ENCODE results near the gene TMEM169. TPM values are rescaled to one million over a fixed set of nuclear protein-coding genes. Genes with fewer than 3 reads are reported as not detected.

The TMEM169 gene
- polyA plus RNA-seq, 3 donors = 12.8 to 16.5 (median 15.1) TPM

GRCh38 chr2:216098421-216099334 is 17.0 kb downstream of the TMEM169 start:
- DNase-seq = no peak

- DNase-seq = no peak
Observed at GRCh38 chr2:216101109-216101508, 19.4 kb downstream of the TMEM169 start.

- no peak for DNase-seq
Observed at GRCh38 chr2:216103213-216103612, 21.5 kb downstream of the TMEM169 start.

GRCh38 chr2:216104691-216105090 is 23.0 kb downstream of the TMEM169 start:
- no peak for DNase-seq

DNA sequence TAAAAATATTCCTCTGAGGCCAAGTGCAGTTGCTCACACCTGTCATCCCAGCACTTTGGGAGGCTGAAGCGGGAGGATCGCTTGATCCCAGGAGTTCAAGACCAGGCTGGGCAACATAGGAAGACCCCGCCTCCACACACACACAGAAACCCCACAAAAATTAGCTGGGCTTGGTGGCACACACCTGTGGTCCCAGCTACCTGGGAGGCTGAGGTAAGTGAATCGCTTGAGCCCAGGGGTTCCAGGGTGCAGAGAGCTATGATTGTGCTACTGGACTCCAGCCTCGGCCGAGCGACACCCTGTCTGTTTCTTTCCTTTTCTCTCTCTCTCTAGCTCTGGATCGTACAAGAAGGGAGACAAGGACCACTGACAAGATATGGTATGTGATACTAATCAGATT is 25.6 kb downstream of the TMEM169 start:
- no peak for DNase-seq

DNA sequence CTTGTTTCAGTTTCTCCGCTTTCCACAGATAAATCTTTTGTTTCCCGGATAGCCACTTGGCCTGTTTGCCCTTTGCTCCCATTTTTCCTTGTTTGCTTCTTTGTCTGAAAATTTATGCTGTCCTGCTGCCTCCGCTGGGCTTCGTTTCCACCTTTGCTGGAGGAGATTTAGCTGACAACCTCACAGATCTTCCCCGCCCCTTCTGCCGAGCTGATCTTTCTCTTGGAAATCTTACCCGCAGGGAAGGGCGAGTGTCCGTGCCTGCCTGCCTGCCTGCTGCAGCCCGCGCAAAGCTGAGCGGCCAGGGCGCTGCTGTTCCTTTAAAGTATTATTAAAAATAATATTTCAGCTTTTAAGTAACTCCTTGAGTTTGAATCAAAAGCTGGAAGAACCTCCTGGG is 26.0 kb downstream of the TMEM169 start:
- DNase-seq = no peak

GRCh38 chr2:216108310-216108966 is 26.7 kb downstream of the TMEM169 start:
- DNase-seq = no peak

DNA sequence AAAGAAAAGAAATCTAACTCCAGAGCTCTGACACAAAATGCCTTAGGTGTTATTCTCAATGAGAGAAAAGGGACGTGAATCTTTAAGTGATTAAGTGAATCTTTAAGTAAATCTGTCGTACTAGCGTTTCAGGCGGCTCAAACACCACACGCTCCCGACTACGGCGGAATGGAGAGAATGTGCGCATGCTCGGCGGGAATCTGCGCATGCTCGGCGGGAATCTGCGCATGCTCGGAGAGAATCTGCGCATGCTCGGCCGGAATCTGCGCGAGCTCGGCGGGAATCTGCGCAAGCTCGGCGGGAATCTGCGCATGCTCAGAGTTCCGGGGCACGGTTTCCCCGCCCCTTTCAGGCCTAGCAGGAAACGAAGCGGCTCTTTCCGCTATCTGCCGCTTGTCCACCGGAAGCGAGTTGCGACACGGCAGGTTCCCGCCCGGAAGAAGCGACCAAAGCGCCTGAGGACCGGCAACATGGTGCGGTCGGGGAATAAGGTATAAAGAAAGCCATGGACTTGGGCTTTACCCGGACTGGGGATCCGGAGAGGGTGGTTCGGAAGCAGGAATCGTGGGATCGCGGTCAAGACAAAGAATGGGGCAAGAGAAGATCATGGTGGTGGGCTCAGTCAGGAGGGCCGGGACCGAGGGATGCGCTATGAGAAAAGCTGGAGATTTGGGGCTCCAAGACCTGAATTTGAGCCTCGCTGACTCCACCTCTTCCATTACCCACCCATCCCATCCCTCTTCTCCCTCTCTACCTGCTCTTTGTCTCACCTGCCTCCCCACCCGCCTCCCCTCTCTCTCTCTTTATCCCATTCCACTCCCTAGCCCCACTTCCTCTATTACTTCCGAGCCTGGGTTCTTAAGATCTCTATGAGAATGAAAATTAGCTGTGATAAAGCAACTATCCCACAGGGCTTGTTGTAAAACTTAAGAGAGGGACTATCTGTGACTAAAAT is 27.5 kb downstream of the TMEM169 start, which contains the start of gene XRCC5:
Gene XRCC5, plus strand, starts transcription at position 382 of the 955 bp plus-strand sequence. Its CDS starts 89 bp downstream, at position 471.
- peak; percentile 97 for DNase-seq

GRCh38 chr2:216109962-216110614 is 28.4 kb downstream of the TMEM169 start:
- no peak for DNase-seq

DNA sequence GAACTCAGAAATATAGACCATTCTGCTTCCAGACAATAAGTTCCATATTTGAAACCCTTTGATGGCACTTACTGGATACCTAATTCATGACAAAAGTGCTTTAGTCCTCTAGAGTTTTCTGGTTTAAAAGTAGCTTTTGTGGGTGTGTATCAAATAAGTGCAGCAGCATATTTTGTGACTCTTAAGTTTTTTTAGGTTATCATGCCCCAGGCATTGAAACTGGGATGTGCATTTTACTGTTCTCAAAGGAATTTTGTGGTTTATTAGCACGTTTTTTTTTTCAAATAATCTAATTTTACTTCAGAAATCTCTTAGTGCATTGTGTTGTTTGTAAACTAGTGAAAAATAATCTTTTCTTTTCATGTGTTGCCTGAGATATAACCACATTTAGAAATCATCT is 28.9 kb downstream of the TMEM169 start:
- DNase-seq = no peak

DNA sequence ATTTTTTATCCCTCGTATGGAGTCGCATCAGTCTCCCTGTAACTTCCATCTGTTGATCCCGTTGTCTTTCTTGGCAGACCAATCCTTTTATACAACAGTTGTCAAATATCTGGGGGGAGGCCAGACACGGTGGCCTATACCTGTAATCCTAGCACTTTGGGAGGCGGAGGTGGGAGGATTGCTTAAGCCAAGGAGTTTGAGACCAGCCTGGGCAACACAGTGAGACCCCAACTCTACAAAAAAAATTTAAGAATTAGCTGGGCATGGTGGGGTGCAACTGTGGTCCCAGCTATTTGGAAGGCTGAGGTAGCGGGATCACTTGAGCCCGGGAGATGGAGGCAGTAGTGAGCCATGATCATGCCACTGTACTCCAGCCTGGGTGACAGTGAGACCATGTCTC is 29.4 kb downstream of the TMEM169 start:
- no peak for DNase-seq

- DNase-seq = no peak
Observed at GRCh38 chr2:216112926-216113325, 31.2 kb downstream of the TMEM169 start.

DNA sequence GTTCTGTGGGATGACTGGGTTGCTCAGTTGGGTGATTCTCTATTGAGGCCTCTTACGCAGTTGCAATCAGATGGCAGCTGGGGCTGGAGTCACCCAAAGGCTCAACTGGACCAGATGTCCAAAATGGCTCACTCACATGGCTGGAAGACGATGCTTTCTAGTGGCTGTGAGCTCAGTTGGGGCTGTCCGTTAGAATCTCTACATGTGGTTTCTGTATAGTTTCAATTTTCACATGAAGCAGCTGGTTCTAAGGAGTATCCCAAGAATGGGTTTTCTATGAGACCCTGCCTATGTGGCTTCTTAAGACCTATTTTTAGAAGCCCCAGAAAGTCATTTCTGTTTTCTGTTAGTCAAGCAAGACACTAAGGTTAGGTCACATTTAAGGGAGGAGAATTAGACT is 31.9 kb downstream of the TMEM169 start:
- no peak for DNase-seq

DNA sequence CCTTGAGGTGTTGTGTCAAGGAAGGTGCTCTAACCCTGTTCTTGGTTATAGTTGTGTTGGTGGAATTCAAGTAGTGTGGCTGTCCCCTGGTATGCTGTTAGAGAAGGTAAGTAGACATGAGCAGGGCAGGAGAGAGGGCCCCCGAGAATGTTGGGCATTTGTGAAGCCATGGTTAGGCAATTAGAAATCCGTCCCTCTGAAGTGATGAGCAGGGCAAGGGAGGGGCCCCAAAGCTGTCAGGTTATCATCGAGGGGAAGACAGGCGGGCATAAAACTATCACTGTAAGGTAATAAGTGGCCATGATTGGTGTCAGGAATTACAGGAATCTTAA is 32.6 kb downstream of the TMEM169 start:
- no peak for DNase-seq

DNA sequence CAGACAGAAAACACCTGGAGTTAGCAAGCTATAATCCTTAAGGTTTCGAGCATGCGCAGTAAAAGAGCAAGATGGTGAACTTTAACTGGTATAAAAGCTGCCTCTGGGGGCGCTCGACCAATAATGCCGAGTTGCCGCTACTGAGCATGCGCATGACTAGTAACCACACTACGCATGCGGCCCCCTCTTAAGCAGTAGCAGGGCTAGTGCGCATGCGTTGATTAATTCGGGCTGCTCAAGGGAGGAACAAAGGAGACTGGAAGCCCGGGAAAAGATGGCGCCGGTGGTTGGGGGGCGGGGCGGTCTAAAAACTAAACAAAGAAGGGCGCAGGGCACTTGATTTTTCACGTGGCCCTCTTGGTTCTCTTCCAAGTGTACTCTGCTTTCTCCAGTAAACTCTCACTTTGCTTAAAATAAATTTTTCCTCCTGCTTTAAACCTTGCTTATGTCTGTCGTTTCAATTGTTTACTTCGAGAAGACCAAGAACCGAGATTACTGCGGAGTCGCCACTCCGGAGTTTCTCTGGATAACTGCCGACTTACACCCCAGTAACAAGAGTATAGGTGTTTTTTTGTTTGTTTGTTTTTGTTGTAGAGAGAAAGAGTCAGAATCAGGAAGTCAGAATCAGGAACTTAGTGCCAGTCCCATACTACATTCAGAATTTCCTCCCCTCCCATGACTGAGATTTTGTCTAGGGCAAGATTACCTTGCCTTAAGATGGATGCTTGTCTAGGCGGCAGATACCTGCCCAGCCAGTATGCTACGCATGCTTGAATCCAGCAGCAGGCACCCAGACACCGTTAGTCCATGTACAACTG is 33.2 kb downstream of the TMEM169 start:
- DNase-seq = peak; percentile 99

GRCh38 chr2:216116418-216116817 is 34.7 kb downstream of the TMEM169 start:
- no peak for DNase-seq

DNA sequence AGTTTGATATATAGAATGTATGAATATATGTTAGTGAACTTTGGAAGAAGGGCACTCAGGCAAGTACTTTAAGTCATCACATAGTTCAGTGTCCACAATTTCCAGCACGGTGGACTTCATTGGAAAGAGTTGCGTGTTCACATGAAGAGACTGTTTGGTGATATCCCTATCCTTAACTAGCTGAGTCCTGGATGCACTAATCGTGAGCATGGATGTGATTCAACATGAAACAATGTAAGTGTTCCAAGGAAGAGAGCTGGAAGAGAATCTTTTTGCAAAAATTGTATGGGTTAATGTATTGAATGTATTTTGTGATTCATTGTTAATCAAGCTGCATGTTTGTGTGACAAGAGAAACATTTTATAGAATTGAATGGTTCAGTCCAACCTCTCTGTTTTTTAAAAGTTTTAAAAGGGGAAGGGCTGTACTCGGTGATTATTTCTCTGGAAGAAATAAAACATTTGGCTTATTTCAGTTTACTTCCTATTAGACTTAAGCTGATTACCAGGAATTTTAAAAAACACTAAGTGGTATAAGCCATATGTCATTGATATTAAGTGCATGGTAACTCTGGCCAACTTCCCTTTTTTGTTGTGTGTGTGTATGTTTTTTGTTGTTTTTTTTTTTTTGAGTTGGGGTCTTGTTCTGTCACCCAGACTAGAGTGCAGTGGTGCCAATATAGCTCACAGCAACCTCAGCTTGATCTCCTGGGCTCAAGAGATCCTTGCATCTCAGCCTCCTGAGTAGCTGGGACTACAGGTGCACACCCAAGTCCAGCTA is 36.0 kb downstream of the TMEM169 start:
- DNase-seq = no peak

DNA sequence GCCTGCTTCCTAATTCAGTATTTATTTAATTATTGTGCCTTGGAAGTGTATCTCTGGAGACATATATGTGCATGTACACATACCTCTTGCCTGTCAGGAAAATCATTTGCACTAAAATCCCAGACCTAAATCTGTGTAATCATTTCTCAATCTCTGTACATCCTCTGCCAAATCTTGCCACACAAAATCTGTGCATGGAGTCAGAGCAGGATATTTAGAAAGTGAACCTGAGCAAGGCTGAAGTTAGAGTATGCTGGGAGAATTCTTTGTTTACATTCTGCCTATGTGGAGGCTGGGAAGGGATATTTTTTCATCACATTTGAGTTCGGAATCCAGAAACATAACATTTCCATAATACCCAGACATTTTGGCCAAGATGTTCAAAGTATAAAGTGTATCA is 36.8 kb downstream of the TMEM169 start:
- no peak for DNase-seq

- no peak for DNase-seq
Observed at GRCh38 chr2:216119146-216119545, 37.4 kb downstream of the TMEM169 start.

DNA sequence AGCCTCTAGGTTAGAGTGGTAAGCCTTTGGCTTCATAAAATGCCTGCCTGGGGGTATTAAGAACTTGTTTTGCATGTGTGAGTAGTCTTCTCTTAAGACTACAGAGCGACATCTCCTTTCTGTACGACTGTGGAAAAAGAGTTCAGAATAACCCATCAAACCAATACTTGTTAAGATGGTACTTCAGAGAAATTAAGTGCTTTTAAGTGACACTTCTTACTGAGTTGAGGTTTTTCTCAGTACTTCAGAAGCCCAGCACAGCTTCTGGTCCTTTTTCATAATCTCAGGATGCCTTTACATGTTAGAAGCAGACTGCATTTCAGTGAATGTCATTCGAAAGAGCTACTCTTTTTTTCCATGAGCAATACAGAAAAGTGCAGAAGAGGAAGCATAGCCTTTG is 38.3 kb downstream of the TMEM169 start:
- no peak for DNase-seq

Data from renal pelvis (tissue), 4 donors.